ENCODE data around the gene BARD1. TPM values are rescaled to one million over a fixed set of nuclear protein-coding genes. Genes with fewer than 3 reads are reported as not detected.

The BARD1 gene
- total and polyA plus RNA-seq, 2 of the 8 experiments (the other 6 are each of a cell fraction or from before 2014, with no cell fraction given), result 11.1 to 29.8 TPM

DNA sequence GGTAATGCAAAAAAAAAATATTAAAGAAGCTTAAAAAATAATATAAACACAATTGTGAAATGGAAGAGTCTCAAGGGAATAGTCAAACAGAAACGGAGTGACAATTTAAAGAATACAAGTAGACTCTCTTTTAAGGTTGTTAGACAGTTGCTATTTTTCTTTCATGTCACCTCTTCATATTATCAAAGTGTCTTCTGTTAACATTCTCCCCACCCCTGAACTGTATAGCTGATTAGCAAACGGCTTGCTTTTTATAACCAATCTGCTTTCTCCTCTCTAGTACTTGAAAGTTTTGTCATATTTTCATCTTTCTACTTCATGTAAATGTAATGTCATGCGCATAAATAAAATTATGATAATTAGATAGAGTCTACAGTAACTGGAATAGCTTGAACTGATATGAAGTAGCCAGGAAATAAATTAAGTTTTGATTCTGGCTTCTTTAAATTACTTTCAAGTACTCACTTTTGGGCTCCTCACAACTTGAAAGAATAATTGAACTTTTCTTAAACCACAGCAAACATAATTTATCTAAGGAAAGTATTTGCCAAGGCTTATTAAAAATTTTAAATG, 37.0 kb downstream of the BARD1 start:
- H4K8ac ChIP-seq (ENCODE audit: extremely low read depth, insufficient read depth, low read length), result no peak overlapping the region
- POLR2A ChIA-PET (ENCODE audit: partially characterized antibody), result no interaction called here
- H3K23ac ChIP-seq (ENCODE audit: insufficient read length), result no peak overlapping the region
- H3K18ac ChIP-seq (ENCODE audit: extremely low read depth, low read length), result no peak overlapping the region
- no peak overlapping the region for H2BK20ac ChIP-seq (ENCODE audit: low read length)
- TF ChIP-seq BACH1 (IDR thresholded peaks at IDR 0.05; ENCODE audit: low read length) (no peak), CTBP2 (IDR thresholded peaks at IDR 0.05; ENCODE audit: borderline replicate concordance, insufficient read depth, insufficient read length, low read length) (no peak), ASH2L (IDR thresholded peaks at IDR 0.05; ENCODE audit: low read length) (no peak), HDAC6 (IDR thresholded peaks at IDR 0.05; ENCODE audit: low read depth, low read length) (no peak), SP4 (IDR thresholded peaks at IDR 0.05; ENCODE audit: low read length) (no peak), SIRT6 (IDR thresholded peaks at IDR 0.05; ENCODE audit: low read length) (no peak), CEBPB (IDR thresholded peaks at IDR 0.05; ENCODE audit: low read depth, low read length) (no peak), MAFK (IDR thresholded peaks at IDR 0.05; ENCODE audit: low read depth, low read length) (no peak), POLR2A (IDR thresholded peaks at IDR 0.05; ENCODE audit: control extremely low read depth in 1 of 2, low read depth in 2 of 2, low read length in 2 of 2) (no peak), POLR2AphosphoS5 (IDR thresholded peaks at IDR 0.05; ENCODE audit: low read depth, low read length) (no peak), JUN (IDR thresholded peaks at IDR 0.05; ENCODE audit: low read depth, low read length) (no peak)
- TF ChIP-seq, protein P1, sequence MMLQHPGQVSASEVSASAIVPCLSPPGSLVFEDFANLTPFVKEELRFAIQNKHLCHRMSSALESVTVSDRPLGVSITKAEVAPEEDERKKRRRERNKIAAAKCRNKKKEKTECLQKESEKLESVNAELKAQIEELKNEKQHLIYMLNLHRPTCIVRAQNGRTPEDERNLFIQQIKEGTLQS (IDR thresholded peaks at IDR 0.05; ENCODE audit: insufficient read depth, low read depth, low read length), result no peak
- H2BK12ac ChIP-seq (ENCODE audit: low read depth, low read length), result no peak overlapping the region
- peaks cover 0 to 7% of the 10 kb centered on the region in 2 experiments; a peak in 2 of 4 replicates for H3K79me2 ChIP-seq (ENCODE audit: control insufficient read depth in 1 of 2, insufficient read depth in 2 of 2, low read length in 2 of 2)
- no peak overlapping the region for H3K4me3 ChIP-seq (ENCODE audit: extremely low read depth in 1 of 4, insufficient read depth in 2 of 4, low read depth in 3 of 4, low read length in 4 of 4)
- H2AFZ ChIP-seq (ENCODE audit: low read length), result no peak overlapping the region
- H3K14ac ChIP-seq (ENCODE audit: insufficient read length), result no peak overlapping the region
- no peak overlapping the region for H2BK5ac ChIP-seq (ENCODE audit: low read depth, low read length)
- no peak overlapping the region for H2BK15ac ChIP-seq (ENCODE audit: low read length)
- no peak overlapping the region for H2BK120ac ChIP-seq (replicated peaks; ENCODE audit: low read depth, low read length)
- peaks cover 2% of the 10 kb centered on the region; the same call in 1 of the 2 replicates for H3K79me1 ChIP-seq (ENCODE audit: low read depth, low read length)
- peaks cover 0 to 28% (median 12%) of the 10 kb centered on the region in 4 experiments; a peak in 4 of 8 replicates for H3K36me3 ChIP-seq (ENCODE audit: control insufficient read depth in 2 of 4, insufficient read depth in 4 of 4, low read length in 3 of 4)
- no peak overlapping the region for H3K4ac ChIP-seq (replicated peaks; ENCODE audit: insufficient read length, low read depth, low read length)
- no peaks in the 10 kb centered on the region for H3K23me2 ChIP-seq (ENCODE audit: low read depth, low read length)
- H4K91ac ChIP-seq (replicated peaks; ENCODE audit: insufficient read length, low read length), result no peak overlapping the region
- no peaks in the 10 kb centered on the region for H3K4me1 ChIP-seq (replicated peaks in 1 of 4; ENCODE audit: control insufficient read depth in 3 of 4, insufficient read depth in 4 of 4, low read length in 3 of 4)
- FAIRE-seq, result no peak
- DNase-seq (ENCODE audit: low read depth in 1 of 2, low spot score in 2 of 2), result no peak
- H3K56ac ChIP-seq (replicated peaks; ENCODE audit: insufficient read length, low read depth, low read length), result no peak overlapping the region
- no peaks in the 10 kb centered on the region for H4K20me1 ChIP-seq (replicated peaks in 1 of 2; ENCODE audit: control insufficient read depth in 1 of 2, insufficient read depth in 2 of 2, low read length in 2 of 2)
- no peaks in the 10 kb centered on the region for H3K9me3 ChIP-seq (ENCODE audit: insufficient read depth in 2 of 2, low read depth in 1 of 2, low read length in 1 of 2)
- H3K27ac ChIP-seq (ENCODE audit: low read depth, low read length), result no peak overlapping the region
- H2AK5ac ChIP-seq (ENCODE audit: low read depth, low read length), result no peak overlapping the region
- H3K9ac ChIP-seq (replicated peaks in 1 of 4; ENCODE audit: extremely low read depth in 1 of 4, low read depth in 3 of 4, low read length in 3 of 4), result no peak overlapping the region
- no peaks in the 10 kb centered on the region for H3K27me3 ChIP-seq (replicated peaks in 1 of 4; ENCODE audit: control insufficient read depth in 3 of 4, extremely low read depth in 1 of 4, insufficient read depth in 3 of 4, low read length in 3 of 4)
- WGBS, 2 experiments (ENCODE audit: extremely low coverage in 1 of 2, insufficient coverage in 1 of 2, insufficient read length in 1 of 2, insufficient replicate concordance in 2 of 2, low coverage in 1 of 2, low lambda C conversion rate in 2 of 2, missing lambda C conversion rate in 1 of 2), result 92% methylated on average over 3 of the region's 3 CpGs; no CpG with 5 or more reads in 1 of the 2 experiments
- H3K4me2 ChIP-seq (ENCODE audit: insufficient read depth in 1 of 2, low read depth in 2 of 2, low read length in 2 of 2), result no peak overlapping the region
- CTCF ChIA-PET (ENCODE audit: partially characterized antibody), result interaction anchor here (0.7 kb wide), 2 partner anchors 1014 to 1239 kb away, joined by 3 to 4 read pairs; no protein-coding TSS in a partner anchor
- no peak overlapping the region for H4K5ac ChIP-seq (ENCODE audit: insufficient read length, low read depth, low read length)
